22Rv1 (cell line): Measurements from ENCODE around the gene STAG3.

Experiments used
- H3K27ac ChIP-seq: fragments of 450-650 bp; 2 replicates; pipeline ENCODE4 v1.5.1; 2017
- CTCF ChIP-seq: fragments of 450-650 bp; IDR thresholded peaks from 2 replicates; pipeline ENCODE4 v1.5.1; 2017; ENCODE audit warnings: mild to moderate bottlenecking
- ZFX ChIP-seq: fragments of 450-650 bp; IDR thresholded peaks from 2 replicates; pipeline ENCODE4 v1.6.1; 2017; ENCODE audit warnings: antibody characterized with exemption, borderline replicate concordance

The STAG3 gene

DNA sequence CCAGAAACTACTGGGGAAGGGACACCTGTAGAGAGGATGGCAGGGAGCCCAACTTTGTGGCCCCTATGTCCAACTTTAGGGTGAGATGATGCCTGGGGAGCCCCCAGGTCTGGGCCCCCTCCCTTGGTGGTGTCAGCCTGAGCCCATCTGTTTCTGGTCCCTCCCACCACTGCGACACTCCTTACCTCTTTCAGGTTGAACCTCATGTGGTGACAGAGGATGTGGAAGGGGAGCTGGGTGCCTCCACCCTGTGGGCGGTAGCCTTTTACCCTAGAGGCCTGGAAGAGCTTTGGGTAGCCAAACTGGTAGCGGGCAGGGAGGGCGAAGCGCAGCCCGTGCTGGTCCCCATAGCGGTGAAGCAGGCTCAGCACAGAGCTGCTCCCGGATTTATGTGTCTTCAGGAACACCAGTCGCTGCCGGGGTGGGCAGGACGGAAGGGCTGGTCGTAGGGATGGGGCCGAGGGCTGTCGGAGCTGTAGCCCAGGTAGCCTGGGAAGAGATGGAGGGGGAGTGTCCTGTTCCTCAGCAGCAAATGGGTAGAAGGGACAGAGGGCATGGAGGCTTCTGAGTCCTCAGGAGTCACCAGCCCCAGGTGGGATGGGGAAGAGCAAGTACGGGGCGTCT, 11.3 kb upstream of the STAG3 start:
- TF ChIP-seq ZFX, result no peak
- no peak for TF ChIP-seq CTCF
- no peak overlapping the region for H3K27ac ChIP-seq

- TF ChIP-seq ZFX (no peak), CTCF (no peak)
- H3K27ac ChIP-seq, result no peak overlapping the region
Observed at GRCh38 chr7:100166970-100167911, 10.5 kb upstream of the STAG3 start.

DNA sequence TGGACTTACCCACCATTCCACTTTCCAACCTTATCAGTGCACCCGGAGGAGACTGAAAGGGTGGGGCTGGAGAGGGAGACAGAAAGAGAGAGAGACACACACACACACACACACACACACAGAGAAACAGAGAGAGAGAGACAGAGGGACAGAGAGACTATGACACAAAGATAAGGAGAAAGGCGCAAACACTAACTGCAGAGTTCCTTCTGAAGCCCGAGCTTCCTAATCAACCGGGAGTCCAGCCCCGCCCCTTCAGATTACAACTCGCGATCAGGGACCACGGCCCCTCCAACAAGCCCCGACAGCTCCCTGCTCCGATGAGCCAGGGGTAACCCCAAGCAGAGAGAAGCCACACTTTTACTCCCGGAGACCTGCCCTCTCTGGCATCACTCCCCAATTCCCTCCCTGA, 9.8 kb upstream of the STAG3 start:
- peak overlapping the region; percentile 55; the same call in 1 of the 2 replicates for H3K27ac ChIP-seq
- TF ChIP-seq CTCF, result no peak
- TF ChIP-seq ZFX, result no peak

DNA sequence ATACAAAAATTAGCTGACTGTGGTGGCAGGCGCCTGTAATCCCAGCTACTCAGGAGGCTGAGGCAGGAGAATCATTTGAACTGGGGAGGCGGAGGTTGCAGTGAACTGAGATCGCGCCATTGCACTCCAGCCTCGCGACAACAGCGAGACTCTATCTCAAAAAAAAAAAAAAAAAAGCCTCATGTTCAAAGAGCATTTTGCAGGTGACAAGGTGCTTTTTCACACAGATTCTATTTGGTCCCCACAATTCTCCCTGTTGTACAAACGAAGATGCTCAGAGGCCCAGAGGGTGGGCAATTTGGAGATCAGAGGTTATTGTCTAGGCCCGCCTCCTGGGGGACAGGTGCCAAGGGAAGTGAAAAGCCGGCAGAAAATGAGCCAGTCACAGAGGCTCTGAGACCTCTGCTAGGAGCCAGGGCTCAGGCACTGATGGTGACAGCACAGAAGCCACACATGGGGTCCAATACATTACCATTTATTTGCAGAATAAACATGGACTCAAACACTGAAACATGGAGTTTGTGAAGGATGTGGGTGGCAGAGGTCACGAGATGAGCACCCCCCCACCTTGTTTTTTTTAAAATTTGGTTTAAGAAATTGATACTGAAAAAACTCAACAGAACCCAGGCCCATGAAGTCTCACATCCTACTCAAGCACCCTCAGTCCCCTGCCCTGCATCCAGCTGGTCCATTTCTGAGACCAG, 8.4 kb upstream of the STAG3 start:
- peak overlapping the region; percentile 55; the same call in 1 of the 2 replicates for H3K27ac ChIP-seq
- no peak for TF ChIP-seq ZFX
- TF ChIP-seq CTCF, result peak; percentile 3; the same call in 1 of the 2 replicates

GRCh38 chr7:100170101-100170897, 7.4 kb upstream of the STAG3 start:
- no peak for TF ChIP-seq CTCF
- no peak for TF ChIP-seq ZFX
- no peak overlapping the region for H3K27ac ChIP-seq

DNA sequence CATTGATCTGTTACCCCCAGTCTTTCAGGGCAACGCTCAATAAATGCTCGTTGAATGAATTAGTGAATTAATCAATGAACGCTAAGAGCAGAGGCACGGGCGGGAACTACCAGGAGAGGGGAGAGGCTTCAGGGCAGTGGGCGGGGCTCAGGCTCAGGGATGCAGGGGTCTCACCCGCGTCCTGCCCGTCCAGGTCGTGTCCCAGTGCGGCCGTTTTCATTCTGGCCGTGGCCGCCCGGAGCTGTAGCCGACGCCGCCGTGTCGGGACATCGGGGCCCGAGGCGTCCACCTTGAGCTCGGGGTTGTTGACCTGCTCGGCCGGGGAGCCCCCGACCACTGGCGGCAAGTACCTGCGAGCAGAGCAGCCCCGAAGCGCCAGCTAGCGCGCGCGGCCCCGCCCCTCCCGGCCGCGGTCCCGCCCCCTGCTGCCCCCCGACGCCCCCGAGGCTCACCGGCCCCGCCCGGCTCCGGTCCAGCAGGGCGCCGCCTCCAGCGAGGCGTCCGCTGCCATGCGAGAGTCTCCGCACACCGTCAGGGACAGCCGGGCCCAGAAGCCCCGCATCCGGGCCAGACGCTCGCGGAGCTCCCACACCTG, 6.5 kb upstream of the STAG3 start:
- H3K27ac ChIP-seq, result no peak overlapping the region
- TF ChIP-seq ZFX (no peak), CTCF (no peak)
